Activated gamma-delta T cell treated with anti-CD3 and anti-CD28 coated beads, Interleukin-2, amount 50 U/mL, for 16 hours (primary cell): ENCODE results near the gene CCNY.
"Not testable (repeated sequence)": the region's sequence is repeated elsewhere in the genome, so short reads cannot be mapped to it uniquely, and the experiment has no call there.

Experiments used
- DNase-seq: peaks from one replicate; pipeline ENCODE4 v3.0.0-alpha.2; 2020; ENCODE audit warnings: low read depth

CCNY gene

GRCh38 chr10:35384265-35384868 lies 48.1 kb downstream of the CCNY start:
- DNase-seq = no peak

GRCh38 chr10:35386594-35387174 lies 50.4 kb downstream of the CCNY start:
- DNase-seq = no peak

- DNase-seq = no peak
Observed at GRCh38 chr10:35387768-35388167, 51.5 kb downstream of the CCNY start.

- no peak for DNase-seq
Observed at GRCh38 chr10:35388197-35388596, 51.9 kb downstream of the CCNY start.

GRCh38 chr10:35388682-35389081 lies 52.4 kb downstream of the CCNY start:
- DNase-seq = no peak

GRCh38 chr10:35390161-35390840 lies 54.0 kb downstream of the CCNY start:
- DNase-seq = no peak

GRCh38 chr10:35390843-35391152 lies 54.5 kb downstream of the CCNY start:
- no peak for DNase-seq

GRCh38 chr10:35391153-35391953 lies 55.0 kb downstream of the CCNY start:
- DNase-seq = no peak

GRCh38 chr10:35391954-35392262 lies 55.6 kb downstream of the CCNY start:
- DNase-seq = no peak

- no peak for DNase-seq
Observed at GRCh38 chr10:35392482-35393228, 56.3 kb downstream of the CCNY start.

- no peak for DNase-seq
Observed at GRCh38 chr10:35394411-35394851, 58.1 kb downstream of the CCNY start.

GRCh38 chr10:35394934-35395333 lies 58.6 kb downstream of the CCNY start:
- DNase-seq = no peak

- DNase-seq = no peak
Observed at GRCh38 chr10:35396560-35397434, 60.5 kb downstream of the CCNY start.

GRCh38 chr10:35397953-35398352 lies 61.6 kb downstream of the CCNY start:
- DNase-seq = no peak

- DNase-seq = no peak
Observed at GRCh38 chr10:35398355-35398754, 62.0 kb downstream of the CCNY start.

GRCh38 chr10:35398908-35399307 lies 62.6 kb downstream of the CCNY start:
- no peak for DNase-seq

GRCh38 chr10:35399414-35400009 lies 63.2 kb downstream of the CCNY start:
- DNase-seq = no peak

GRCh38 chr10:35400595-35401268 lies 64.4 kb downstream of the CCNY start:
- no peak for DNase-seq

- not testable (repeated sequence) for DNase-seq
Observed at GRCh38 chr10:35403491-35403890, 67.2 kb downstream of the CCNY start.

GRCh38 chr10:35404077-35404476 lies 67.8 kb downstream of the CCNY start:
- DNase-seq = not testable (repeated sequence)
